Fibroblast of mammary gland (primary cell): Measurements from ENCODE around the gene PLEKHA1.

ENCODE experiments used
- DNase-seq: peaks from one replicate; pipeline ENCODE4 v3.0.0-alpha.2; 2010; ENCODE audit warnings: low read depth
- H3K4me3 ChIP-seq: 2 replicates; pipeline ENCODE4 v1.5.1; 2011; ENCODE audit warnings: low read depth, mild to moderate bottlenecking, low read length, moderate library complexity; ENCODE audit not compliant: control insufficient read depth
- TF ChIP-seq, protein P1 (sequence below): conservative IDR thresholded peaks from 2 replicates; pipeline ENCODE4 v1.5.1; 2011; ENCODE audit warnings: low read depth, low read length, inconsistent platforms; ENCODE audit not compliant: control insufficient read depth, insufficient read depth

Gene PLEKHA1

DNA sequence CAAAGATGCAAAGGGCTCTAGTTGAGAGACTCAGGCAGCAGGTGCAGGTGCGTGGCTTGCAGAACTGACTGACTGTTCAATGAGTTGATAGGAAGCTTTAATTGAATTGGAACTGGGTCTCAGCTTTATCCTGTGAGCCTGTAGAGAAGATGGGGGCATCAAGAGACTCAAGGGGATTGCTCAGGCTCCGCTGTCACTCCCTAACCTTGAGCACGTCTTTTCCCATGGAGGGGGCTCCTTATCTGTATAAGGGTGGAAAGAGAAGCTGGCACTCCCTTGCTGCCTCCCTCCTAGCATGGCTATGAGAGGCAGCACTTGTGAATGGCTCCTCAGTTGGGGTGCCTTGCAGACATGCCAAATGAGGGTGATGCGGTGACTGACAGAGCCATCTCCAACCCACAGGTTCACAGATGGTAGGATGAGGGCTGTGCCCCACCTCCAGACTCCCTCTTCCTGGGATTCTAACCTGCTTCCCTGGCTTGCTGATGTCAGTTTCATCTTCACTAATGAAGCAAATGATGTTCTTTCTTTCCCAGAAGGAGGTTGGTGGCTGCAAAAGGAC, 12.4 kb upstream of the PLEKHA1 start:
- TF ChIP-seq, protein P1, sequence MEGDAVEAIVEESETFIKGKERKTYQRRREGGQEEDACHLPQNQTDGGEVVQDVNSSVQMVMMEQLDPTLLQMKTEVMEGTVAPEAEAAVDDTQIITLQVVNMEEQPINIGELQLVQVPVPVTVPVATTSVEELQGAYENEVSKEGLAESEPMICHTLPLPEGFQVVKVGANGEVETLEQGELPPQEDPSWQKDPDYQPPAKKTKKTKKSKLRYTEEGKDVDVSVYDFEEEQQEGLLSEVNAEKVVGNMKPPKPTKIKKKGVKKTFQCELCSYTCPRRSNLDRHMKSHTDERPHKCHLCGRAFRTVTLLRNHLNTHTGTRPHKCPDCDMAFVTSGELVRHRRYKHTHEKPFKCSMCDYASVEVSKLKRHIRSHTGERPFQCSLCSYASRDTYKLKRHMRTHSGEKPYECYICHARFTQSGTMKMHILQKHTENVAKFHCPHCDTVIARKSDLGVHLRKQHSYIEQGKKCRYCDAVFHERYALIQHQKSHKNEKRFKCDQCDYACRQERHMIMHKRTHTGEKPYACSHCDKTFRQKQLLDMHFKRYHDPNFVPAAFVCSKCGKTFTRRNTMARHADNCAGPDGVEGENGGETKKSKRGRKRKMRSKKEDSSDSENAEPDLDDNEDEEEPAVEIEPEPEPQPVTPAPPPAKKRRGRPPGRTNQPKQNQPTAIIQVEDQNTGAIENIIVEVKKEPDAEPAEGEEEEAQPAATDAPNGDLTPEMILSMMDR = no peak
- DNase-seq = no peak
- no peak overlapping the region for H3K4me3 ChIP-seq

DNA sequence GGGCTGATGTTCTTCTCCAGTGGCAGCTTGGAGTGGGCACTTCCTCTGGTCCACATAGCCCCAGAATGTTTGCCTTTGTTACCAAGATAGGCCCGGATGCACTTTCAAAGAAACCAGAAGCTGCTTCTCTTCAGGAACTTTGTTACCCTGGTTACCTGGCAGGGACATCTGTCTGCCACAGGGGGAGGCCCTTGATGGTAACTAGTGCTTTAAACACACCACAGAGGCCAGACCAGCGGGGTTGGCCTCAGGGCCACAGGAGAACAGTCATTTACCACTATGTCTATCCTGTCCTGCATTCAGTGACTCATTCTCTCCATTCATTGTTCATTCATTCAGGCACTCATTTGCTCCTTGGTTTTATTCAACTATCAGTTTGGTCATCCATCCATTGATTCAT, 11.9 kb upstream of the PLEKHA1 start:
- TF ChIP-seq, protein P1 = no peak
- DNase-seq = peak; percentile 33
- no peak overlapping the region for H3K4me3 ChIP-seq

DNA sequence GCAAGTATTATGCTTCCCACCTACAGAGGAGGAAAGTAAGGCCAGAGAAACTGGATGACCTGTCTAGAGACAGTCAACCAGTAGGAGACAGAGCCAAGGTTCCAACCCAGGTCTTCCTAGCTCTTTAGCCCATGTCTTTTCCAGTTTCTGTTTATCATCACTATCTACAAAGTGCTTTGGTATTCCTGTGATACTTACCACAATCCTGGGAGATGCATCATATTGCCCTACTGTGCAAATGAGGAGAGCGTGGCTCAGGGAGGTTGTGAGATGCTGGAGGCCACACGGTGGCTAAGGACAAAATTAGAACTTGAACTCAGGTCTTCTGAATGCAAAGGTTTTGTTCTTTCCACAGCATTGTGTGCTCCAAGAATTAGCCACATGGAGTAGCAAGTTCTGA, 11.2 kb upstream of the PLEKHA1 start:
- no peak overlapping the region for H3K4me3 ChIP-seq
- TF ChIP-seq, protein P1 = no peak
- DNase-seq = no peak

DNA sequence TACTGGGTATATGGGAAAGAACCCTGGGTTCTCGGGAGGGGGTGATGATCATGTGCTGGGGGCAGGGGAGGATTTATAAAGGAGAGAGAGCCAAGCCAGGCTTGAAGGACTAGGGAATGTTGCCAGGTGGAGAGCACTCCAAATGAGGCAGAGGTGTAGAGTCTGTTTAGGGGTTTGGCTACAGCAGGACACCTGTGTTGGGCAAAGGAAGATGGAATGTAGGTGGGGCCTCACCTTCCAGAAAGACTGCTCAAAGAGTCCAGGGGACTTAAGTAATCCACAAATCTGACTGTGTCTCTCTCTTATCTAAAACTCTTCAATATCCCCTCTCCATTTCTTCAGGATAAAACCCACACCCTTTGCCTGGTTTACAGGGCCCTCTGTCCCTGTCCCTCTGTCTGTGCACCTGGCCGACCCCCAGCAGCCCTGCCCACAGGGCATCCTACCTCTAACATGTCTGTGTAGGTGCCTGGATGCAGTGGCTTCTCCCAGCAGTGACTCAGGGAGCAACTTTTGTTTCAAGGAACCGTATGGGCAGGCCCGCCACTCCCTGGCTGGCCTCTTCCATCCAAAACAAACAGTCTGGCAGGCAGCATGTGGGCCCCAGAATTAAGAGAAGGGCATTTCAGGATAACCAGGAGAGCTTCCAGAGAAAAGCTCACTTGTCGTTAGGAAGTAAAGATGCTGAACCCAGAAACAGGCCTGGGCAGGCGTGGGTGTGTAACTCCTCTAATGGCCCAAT, 10.6 kb upstream of the PLEKHA1 start:
- TF ChIP-seq, protein P1 = no peak
- DNase-seq = no peak
- H3K4me3 ChIP-seq = no peak overlapping the region

DNA sequence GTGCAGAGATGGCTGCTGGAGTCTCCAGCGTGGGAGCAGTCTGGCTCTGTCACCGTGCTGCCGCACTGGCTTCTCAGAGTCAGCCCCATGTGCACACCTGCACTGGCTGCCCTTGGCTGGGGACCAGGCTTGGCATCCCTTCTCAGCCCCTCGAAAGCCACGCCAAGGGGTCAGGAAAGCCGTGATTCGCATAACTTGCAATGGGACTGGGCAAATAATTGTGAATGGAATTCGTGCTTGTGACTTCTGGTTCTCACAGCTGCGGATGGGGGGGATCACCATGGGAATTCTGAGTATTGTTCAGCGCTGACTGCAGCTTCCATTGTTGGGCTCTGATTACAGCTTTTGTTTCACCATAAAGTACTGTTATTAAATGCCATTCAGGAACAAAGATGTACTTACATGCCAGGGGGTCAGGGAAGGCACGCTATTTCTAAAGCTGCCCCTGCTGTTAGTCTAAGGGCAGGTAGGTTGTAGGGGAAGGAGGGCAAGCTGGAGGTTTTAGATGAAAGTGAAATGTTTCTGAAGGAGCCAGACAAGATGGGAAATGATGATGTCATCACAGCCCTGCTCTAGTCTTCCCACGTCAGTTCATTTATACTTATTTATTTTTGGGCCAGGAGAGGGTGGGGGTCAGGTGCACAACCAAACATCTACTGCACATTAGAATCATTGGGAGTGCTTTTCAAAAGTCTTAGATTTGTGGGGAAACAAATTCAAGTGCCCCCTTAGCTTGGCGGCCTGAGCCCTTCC, 5.8 kb upstream of the PLEKHA1 start:
- TF ChIP-seq, protein P1 = no peak
- no peak overlapping the region for H3K4me3 ChIP-seq
- no peak for DNase-seq

DNA sequence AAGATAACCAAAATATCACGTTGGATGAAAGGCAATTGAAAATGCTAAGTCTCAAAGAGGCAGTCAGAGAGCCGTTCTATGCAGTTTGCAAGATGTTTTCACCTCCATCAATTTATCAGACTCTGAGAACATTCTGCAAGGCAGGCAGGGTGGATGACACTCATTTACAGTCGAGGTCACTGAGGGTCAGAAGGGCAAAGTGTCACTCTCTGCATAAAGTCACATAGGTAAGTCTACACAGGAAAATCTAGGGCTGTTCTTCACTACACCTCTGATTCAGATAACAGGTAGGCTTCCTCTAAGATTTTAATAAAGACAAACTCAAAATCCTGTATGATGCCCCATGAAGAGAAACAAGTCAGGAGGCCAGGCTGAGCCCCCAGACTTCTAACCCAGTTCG, 1.4 kb upstream of the PLEKHA1 start:
- no peak for DNase-seq
- H3K4me3 ChIP-seq = no peak overlapping the region
- TF ChIP-seq, protein P1 = no peak
